ENCODE data around the gene MAPKBP1. TPM values are rescaled to one million over a fixed set of nuclear protein-coding genes. Genes with fewer than 3 reads are reported as not detected.

MAPKBP1 gene
- total and polyA plus RNA-seq, 2 of the 13 experiments (the other 11 are each of a cell fraction or from before 2014, with no cell fraction given), result 3.0 to 7.3 TPM

- TF ChIP-seq CSRNP1 (CRISPR knock-in tag; IDR thresholded peaks at IDR 0.05), result no peak
- TF ChIP-seq ZSCAN9 (CRISPR knock-in tag; IDR thresholded peaks at IDR 0.05; ENCODE audit: borderline replicate concordance), result no peak
- no peak for TF ChIP-seq ZNF709 (CRISPR knock-in tag; IDR thresholded peaks at IDR 0.05)
Measured at GRCh38 chr15:41819455-41820050, 45.3 kb downstream of the MAPKBP1 start (continued).

- TF ChIP-seq NCOR1 (IDR thresholded peaks at IDR 0.05; ENCODE audit: borderline replicate concordance, low read length) (no peak), ZNF432 (CRISPR knock-in tag; IDR thresholded peaks at IDR 0.05; ENCODE audit: borderline replicate concordance) (no peak), ZNF7 (CRISPR knock-in tag; IDR thresholded peaks at IDR 0.05) (no peak), CBX2 (IDR thresholded peaks at IDR 0.05; ENCODE audit: low read depth, low read length) (no peak), CBX2 (CRISPR knock-in tag; IDR thresholded peaks at IDR 0.05; ENCODE audit: low read depth) (no peak), ZSCAN22 (CRISPR knock-in tag; IDR thresholded peaks at IDR 0.05) (no peak), STAG1 (CRISPR knock-in tag; IDR thresholded peaks at IDR 0.05) (no peak)
- DNase-seq (ENCODE audit: low spot score), result no peak
- Histone ChIP-seq H3K4me2 (ENCODE audit: low read depth, low read length) (no peak overlapping the region), H3K27ac (ENCODE audit: extremely low read length, insufficient read depth, low read length) (no peak overlapping the region), H4K20me1 (ENCODE audit: insufficient read depth, low read length) (no peaks in the 10 kb centered on the region), H2AFZ (ENCODE audit: low read length) (no peak overlapping the region), H3K79me2 (ENCODE audit: insufficient read depth, low read length) (no peaks in the 10 kb centered on the region), H3K4me3 (replicated peaks in 1 of 3; ENCODE audit: insufficient read depth in 1 of 3, low read depth in 2 of 3, low read length in 3 of 3) (no peak overlapping the region), H3K36me3 (replicated peaks in 1 of 2; ENCODE audit: control insufficient read depth in 1 of 2, insufficient read depth in 2 of 2, low read length in 2 of 2) (peaks cover 3 to 26% of the 10 kb centered on the region in 2 experiments; a peak in 4 of 5 replicates), H3K4me1 (ENCODE audit: insufficient read depth, low read length) (no peaks in the 10 kb centered on the region), H3K9me3 (ENCODE audit: low read length) (no peaks in the 10 kb centered on the region), H3K9ac (ENCODE audit: insufficient read depth, low read depth, low read length) (no peak overlapping the region), H3K27me3 (ENCODE audit: control insufficient read depth in 1 of 2, insufficient read depth in 2 of 2, low read length in 2 of 2) (no peaks in the 10 kb centered on the region)
- BruUV-seq (replicated peaks), result no TSS peak
- ChIA-PET POLR2A (interaction anchor here (0.5 kb wide), 1 partner anchor 242 kb away, joined by 3 read pairs; no protein-coding TSS in a partner anchor), CTCF (ENCODE audit: low intra/inter-chr PET ratio, low total read pairs) (no interaction called here)
- in situ Hi-C loops (cut with HindIII; ENCODE audit: extremely low pct_ligation_motif_present, low pct_unique_long_range_greater_than_20kb), result no loop called here
- no peak for ATAC-seq
- WGBS (ENCODE audit: low lambda C conversion rate), result 83% methylated on average over 1 of the region's 6 CpGs
- FAIRE-seq, result no peak
- intact Hi-C loops (cut with micrococcal nuclease; ENCODE audit: unreplicated experiment), result no loop called here
Measured at GRCh38 chr15:41820791-41821423, 46.6 kb downstream of the MAPKBP1 start.
